Measurements from ENCODE around the gene PPARG.

Gene PPARG

DNA sequence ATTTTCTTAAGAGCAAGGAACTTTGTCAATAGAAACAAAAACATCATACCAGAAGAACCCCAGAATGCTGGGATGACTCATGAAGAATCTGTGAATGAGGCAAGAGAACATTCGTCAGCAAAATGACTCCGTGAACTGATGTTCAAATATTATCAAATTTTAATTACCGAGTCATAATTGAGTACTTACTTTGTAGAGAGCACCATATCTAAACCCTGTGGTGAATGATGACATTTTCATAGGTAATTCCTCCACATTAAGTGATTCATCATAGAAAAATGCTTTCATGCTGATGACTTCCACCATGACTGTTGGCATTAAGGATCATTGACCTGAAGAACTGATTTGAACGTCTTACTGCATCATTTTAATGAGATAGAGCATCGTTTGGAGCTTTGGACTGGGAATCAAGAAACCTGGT, 56.3 kb downstream of the PPARG start:
- no peak for DNase-seq (ENCODE audit: low spot score)

DNA sequence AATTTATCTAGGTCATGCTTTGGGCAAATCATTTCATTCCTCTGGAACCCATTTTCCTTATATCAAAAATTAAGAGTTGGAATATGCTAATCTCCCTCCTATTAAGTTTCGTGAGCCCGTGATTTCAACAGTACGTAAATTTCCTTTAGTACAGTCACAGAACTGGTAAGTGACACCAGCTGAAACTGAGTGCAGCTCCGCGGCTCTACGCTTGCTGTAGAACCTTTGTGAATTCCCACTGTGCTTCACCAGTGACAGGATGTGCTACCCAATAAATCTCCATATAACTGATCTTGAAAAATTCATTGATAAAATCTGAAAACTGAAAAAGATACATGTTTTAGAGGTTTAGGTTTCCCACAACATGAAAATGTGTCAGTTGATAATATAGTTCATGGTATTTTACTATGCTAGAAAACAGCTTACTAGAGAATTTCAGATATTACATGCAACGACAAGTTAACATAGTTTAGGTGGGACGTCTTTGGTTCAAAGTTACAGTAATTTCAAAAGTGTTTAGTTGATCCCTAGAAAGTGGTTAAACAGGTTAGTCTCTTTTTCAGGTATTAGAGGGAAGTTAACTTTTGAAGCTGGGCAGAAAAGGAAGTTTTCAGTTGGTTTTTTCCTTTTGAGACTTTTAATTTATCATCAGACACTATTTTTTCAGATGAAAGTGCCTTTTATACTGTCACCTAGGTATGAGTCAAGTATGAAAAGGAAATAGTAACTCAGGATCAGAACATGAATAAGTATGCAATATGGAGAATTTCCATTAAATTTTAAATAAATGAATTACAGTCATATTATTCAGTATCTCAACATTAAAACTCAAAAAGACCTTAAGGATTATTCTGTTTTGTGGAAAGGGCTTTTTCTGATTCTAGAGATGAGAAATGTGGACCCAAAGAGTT, 57.0 kb downstream of the PPARG start:
- no peak for DNase-seq (ENCODE audit: low spot score)

DNA sequence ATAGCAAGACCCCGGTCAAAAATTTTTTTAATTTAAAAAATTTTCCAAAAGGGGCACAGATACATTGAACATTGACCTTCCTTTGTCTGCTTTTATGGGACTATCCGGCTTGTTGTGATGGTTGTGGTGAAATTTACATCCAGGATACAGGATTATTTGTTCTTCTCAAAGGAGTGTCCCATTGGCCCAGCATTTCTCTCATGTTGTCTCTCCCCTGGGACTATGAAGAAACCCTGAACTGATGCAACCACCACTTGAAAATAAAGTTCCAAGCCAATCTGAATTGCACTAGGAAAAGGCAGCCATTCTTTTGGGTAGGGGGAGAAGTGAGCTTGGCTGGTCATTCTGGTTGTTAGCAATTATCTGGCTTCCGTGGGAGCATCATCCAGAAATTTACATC, 58.4 kb downstream of the PPARG start:
- DNase-seq (ENCODE audit: low spot score) = no peak

DNA sequence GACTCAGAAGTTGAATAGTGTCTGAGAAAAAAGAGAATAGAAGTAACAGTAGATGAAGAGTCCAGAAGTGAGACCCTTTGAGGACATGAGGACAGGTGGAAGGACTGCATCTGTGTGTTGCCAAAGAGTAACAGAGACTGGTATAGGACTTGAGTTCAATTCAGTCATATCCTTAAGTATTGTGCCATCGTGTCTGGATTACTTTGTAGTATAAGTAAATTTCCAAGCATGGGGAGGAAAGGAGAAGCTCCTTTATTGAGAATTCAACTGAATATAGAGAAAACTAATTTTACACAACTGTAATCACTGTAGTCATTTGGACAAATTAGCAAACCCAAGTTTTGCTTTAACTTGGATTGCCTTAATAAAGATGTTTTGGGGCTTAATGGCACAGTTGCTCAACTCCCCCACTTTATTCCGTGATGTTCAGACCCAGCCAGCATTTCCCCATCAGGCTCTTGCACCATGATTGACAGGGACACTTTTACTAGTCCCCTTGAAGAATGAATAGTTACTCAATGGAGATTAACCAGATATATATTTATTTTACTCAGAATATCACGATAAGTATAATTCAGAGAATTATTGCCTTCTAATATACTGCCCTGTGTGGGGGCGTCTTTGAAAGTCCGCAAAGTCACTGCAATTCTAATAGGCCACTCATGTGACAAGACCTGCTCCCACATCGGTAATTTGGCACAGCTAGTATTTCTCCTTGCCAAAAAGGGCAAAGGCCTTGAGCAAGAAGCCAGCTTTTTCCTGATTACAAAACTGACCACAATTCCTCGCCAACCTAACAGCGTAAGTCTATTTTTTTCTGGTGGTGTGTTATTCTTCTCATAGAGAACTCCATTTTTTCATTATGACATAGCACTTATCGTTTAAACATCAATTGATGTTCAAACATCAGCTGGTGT, 61.3 kb downstream of the PPARG start:
- DNase-seq (ENCODE audit: low spot score) = no peak

DNA sequence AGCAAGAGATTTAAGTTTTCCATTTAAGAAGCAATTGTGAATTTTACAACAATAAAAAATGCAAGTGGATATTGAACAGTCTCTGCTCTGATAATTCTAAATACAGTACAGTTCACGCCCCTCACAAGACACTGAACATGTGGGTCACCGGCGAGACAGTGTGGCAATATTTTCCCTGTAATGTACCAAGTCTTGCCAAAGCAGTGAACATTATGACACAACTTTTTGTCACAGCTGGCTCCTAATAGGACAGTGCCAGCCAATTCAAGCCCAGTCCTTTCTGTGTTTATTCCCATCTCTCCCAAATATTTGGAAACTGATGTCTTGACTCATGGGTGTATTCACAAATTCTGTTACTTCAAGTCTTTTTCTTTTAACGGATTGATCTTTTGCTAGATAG, 62.3 kb downstream of the PPARG start:
- DNase-seq (ENCODE audit: low spot score) = no peak

DNA sequence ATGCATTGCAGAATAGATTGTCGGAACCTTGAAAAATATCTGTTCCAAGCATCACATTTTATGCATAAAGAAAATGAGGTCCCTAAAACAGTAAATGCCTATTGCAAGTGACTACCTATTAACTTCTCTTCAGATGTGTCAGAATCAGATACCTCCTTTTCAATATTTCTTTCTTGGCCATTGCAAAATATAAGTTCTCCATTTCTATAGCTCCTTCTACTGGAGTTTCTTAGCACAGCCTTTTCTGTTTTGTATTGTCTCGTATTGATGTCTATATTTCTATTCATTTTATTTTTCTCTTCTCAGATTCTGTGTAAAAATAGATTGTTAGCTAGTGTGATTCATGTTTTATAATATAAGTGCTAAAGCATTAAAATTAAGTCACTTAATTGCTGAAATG, 63.4 kb downstream of the PPARG start:
- no peak for DNase-seq (ENCODE audit: low spot score)

DNA sequence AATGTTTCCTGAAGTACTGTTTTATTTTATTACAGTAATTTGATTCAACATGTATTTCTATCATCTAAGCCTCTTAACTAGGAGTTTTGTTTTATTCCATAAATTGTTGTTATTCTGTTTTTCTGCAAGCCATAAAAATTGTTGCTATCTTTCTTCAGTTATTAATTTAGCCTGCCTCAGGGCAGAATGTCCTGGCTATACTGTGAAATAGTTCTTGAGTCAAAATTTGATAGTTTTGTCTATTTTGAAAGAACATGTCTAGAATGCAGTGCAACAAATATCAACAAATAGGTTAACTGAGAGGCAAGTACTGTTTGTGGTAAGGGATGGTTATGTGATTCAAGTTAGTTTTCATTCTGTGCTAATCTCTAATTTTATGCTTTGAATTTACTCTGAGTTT, 63.9 kb downstream of the PPARG start:
- no peak for DNase-seq (ENCODE audit: low spot score)

DNA sequence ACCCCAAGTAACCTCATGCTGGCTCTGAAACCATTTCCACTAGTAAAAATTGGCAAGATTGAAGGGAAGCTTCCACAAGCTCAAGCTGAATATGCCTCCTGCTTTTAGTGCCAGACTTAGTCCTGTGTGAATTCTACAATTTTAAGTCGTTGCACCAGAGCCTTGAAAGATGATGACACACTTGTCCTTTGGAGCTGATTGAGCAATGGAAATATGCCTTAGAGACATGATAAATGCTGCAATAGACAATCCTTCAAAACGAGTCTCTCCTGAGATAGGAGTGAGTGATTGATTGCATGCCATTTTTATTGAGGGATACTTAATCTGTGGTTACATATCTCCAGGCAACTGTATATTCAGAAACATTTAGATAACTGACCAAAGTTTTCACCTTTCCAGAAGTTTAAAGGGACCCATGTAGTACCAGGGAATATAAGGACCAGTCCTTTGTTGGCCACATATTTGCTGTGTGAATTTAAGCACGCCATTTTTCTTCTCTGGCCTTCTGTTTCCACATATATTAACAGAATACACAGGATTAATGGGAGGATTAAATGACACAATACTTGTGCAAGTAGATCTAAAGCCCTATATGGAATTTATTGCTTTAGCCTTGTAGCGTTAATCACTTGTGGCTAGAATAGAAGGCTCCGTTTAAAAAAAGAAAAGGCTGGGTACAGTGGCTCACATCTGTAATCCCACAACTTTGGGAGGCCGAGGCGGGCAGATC, 65.1 kb downstream of the PPARG start:
- no peak for DNase-seq (ENCODE audit: low spot score)

DNA sequence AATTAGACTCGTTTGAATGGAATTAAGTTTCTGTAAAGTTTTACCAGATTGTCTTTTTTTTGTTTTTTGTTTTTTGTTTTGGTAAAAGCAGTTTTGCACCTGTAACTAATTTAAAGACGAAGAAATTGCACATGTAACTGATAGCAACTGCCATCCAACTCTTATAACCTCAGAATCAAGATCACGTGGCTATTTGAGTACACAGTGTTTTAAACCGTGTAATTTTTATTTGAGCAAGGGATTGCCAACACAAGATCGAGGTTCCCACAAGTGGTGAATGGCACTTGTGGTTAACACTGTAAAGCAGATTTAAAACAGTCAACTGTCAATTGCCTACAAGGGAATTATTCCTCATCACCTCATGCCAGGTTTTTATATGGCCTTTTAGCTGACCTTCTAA, 67.3 kb downstream of the PPARG start:
- no peak for DNase-seq (ENCODE audit: low spot score)

DNA sequence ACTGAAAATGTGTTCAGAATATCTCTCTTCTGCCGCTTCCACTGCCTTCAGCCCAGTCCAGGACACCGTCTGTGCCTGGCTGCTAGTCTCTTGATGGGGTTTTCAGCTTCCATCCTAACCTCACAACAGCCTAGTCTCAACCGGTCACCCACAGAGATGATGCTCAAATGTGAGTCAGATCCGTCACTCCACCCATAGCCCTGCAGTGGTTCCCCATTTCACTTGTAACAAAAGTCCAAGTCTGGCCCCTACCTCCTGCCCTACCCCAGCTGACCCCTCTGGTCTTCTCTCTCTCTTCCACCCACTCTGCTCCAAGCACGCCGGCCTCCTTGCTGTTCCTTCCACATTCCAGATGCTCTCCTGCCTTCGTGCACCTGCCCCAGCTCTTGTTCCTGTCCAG, 68.1 kb downstream of the PPARG start:
- DNase-seq (ENCODE audit: low spot score) = no peak

DNA sequence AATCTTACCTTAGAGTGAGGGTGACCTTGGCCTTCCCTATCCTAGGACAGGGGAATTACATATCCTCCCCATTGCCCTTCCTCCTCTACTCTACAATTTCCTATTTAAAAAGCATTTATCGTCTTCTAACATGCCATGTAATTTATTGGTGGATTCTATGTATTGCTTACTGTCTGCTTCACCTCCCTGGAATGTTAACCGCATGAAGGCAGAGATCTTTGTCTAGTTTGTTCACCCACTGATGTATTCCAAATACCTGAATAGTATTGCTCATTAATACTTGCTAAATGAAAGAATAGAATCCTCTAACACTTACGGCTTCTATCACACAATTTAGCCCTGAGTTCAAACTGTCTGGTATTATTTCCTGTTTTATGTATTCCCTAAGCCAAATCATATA, 68.6 kb downstream of the PPARG start:
- no peak for DNase-seq (ENCODE audit: low spot score)

DNA sequence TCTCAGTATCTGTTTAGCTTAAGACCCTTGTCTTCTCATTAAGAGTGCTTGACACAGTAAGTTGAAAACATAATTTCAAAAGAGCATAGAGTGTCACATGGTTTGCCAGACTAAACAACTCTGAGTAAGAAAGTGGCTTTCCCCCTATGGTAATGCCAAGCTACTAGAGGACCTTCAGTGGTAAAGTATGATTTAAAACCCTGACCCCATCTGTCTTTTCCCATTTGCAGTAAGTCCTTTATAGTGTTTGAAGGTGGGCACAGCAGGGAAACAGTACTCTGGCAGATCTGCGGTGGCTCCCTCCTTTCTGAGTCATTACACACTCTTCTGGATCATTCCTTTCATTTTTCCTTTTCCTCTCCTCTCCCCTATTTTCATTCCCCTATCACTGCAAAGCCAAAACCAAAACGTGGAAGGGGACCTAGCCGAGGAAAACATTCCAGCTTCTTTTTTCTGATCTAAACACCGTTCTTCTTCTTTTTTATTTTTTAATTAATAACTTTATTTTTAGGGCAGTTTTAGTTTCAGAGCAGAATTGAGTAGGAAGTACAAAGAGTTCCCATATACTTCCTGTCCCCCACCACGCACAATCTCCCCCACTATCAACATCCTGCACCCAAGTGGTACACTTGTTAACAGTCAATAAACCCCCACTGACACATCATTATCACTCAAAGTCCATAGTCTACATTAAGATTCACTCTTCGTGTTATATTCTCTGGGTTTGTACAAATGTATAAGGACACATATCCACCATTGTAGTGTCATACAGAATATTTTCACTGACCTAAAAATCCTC, 74.7 kb downstream of the PPARG start:
- no peak for DNase-seq (ENCODE audit: low spot score)

DNA sequence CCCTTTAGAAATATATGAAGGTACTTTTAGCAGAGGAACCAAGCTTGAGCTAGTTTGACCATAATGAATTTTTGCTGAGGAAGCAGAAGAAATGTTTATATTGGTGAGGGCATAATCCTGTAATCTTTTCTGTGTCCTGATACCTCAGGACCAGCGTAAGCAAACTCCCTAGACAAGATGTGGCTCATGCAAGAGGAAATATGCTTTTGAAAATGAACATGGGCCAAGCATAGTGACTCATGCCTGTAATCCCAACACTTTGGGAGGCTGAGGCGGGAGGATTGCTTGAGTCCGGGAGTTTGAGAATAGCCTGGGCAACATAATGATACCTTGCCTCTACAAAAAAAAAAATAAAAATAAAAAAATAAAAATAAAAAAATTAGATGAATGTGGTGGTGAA, 78.5 kb downstream of the PPARG start:
- DNase-seq (ENCODE audit: low spot score) = no peak

DNA sequence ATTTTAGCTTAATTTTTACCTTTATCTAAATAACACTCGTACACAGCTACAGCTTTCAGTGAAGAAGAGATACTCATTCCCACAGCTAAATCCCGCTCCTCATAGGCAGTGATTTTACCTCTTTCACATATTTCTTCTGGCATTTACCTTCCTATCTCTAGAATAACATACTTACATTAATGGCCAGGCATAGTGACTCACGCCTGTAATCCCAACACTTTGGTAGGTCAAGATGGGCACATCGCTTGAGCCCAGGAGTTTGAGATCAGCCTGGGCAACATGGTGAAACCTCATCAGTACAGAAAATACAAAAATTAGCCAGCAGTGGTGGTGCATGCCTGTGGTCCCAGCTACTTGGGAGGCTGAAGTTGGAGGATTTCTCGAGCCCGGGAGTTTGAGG, 80.2 kb downstream of the PPARG start:
- DNase-seq (ENCODE audit: low spot score) = no peak

DNA sequence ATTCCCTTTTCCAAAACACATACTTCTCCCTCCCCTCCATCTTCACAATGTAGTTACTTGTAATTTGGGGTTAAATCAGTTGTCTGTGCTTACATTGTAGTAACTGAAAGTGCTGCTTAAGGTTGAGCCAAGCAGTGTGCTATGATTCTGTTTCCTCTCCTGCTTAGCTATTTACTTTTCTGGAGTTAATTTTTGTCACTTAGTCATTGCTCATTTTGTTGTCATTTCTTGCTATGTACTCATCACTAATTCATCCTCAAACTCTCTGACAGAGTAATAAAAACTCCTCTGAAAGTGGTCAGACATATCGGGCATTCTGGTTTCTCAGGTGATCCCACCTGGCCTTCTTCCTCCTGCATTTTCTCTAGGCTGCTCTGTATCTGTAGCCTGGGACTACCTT, 80.7 kb downstream of the PPARG start:
- DNase-seq (ENCODE audit: low spot score) = no peak

DNA sequence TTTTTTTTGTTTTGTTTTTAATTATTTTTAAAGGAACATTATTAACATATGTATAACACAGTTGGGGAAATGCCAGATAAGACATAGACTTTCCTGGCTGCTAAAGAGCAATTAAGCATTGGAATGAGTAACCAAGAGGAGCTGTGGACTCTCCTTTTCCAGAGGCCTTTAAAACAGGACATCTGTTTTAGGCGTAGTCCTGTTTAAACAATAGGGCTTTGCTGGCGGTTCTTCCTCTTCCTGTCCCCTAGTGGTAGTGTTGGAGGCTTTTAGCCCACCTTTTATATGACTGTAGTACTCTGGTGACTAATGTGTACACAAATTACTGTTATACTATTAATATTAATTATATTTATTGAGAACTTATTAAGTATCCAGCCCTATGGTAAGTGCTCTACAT, 81.9 kb downstream of the PPARG start:
- peak; percentile 51 for DNase-seq (ENCODE audit: low spot score)

DNA sequence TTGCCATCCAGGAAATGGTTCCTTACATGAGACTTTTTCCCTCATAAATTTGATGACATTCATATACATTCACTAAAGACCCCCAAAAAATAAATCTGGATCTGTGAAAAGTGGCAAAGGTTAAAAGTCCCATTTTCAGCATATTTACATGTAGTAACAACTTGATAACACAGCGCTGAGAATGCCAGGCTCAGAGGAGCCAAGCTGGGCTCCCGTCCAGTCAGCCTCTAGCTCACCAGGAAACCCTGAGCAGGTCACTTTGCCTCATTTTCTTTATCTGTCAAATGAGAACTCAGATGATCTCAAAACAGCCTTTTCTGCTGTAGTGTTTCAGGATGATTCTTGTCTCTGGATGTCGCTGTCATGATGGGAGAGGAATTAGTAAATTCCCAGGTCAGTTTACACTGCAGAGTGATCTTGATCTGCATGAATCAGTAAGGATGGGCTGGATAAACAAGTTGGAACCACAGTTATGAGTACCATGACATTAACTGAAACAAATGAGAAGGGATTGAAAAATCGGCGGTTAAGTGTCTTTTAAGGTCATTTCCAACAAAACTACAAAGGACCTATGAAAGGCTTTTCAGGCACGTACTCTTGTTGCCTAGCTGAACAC, 82.8 kb downstream of the PPARG start:
- DNase-seq (ENCODE audit: low spot score) = no peak

DNA sequence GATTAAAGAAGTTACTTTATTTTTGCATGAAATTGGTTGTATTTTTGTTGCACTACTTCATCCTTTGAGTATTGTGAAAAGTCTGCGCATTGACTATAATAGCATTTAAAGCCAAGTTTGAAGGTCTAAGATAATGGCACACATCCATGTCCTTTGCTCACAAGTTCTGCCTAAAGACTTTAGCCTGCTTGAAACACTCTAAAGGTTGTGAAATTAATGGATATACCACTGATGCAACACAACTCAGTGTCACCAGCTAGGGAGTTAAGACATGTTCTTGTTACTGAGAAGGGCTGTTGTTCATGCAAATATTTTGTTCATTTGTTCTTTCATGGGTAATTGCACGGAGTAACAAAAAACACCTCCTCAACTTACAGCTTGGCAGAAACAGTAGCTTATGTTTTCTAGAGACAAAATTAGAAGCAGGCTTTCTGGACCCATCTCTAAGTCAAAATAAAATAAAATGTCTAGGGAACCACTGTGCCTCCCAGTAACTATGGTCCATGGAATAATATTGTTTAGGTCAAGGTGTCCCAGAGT, 83.9 kb downstream of the PPARG start:
- DNase-seq (ENCODE audit: low spot score) = no peak

DNA sequence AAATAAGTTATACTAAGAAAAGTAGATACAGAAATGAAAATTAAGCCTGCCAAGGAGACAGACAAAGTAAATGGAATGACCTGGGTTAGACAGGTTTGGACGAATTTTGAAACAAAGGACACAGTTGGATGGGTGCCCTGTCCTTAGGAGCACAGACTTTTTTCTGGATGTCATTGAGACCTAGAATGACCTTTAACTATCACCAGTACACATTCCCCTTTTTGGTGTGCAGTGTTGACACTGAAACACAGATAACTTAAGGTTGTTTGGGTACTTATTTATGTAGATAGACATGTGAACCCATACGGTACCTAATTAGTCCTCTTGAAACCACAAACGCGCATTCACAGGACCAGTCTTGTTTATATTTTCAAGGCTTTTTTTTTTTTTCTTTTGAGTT, 86.7 kb downstream of the PPARG start:
- DNase-seq (ENCODE audit: low spot score) = no peak

DNA sequence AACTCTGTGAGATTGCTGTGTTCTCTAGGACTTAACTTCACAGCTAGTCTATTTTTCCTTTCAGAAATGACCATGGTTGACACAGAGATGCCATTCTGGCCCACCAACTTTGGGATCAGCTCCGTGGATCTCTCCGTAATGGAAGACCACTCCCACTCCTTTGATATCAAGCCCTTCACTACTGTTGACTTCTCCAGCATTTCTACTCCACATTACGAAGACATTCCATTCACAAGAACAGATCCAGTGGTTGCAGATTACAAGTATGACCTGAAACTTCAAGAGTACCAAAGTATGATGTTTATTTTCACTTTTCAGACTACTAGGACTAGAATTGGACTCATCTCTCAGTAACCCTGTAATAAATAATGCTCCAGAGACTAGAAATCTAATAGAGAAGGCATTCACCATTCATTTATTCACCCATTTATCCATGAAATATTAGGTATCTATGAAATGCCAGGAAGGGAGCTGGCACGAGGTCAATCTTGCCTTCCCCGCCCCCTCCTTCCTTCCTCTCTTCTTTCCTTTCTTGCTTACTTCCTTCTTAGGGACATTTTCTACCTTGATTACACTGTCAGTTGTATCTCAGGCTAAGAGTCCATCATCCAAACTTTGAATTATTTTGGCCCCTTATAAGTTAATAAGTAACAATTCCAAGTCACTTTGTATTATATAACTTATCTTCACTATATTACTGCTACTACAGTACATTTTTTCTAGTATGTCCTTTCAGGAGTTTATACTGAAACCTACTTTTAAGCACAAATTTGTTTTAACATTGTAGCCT, 91.0 kb downstream of the PPARG start:
- DNase-seq (ENCODE audit: low spot score) = no peak

Data from HuH-7 (cell line).